Right renal cortex interstitium (tissue), 3 donors: ENCODE measurements around the gene LFNG. TPM values are rescaled to one million over a fixed set of nuclear protein-coding genes. Genes with fewer than 3 reads are reported as not detected.

ENCODE experiments used
- DNase-seq, 3 donors: peaks; one replicate each; pipeline ENCODE4 v3.0.0-alpha.2; 2013; ENCODE audit warnings: low read depth in 3 of 3, low spot score in 2 of 3
- polyA plus RNA-seq, 3 donors: library from polyadenylated mRNA; unstranded; fragments of 120-200 nt; gene quantifications; one replicate each; pipeline ENCODE4 v1.2.1, GENCODE V29; 2013; ENCODE audit not compliant: insufficient read length in 3 of 3

The LFNG gene
- polyA plus RNA-seq, 3 donors, result 25.3 to 31.0 (median 30.7) TPM

DNA sequence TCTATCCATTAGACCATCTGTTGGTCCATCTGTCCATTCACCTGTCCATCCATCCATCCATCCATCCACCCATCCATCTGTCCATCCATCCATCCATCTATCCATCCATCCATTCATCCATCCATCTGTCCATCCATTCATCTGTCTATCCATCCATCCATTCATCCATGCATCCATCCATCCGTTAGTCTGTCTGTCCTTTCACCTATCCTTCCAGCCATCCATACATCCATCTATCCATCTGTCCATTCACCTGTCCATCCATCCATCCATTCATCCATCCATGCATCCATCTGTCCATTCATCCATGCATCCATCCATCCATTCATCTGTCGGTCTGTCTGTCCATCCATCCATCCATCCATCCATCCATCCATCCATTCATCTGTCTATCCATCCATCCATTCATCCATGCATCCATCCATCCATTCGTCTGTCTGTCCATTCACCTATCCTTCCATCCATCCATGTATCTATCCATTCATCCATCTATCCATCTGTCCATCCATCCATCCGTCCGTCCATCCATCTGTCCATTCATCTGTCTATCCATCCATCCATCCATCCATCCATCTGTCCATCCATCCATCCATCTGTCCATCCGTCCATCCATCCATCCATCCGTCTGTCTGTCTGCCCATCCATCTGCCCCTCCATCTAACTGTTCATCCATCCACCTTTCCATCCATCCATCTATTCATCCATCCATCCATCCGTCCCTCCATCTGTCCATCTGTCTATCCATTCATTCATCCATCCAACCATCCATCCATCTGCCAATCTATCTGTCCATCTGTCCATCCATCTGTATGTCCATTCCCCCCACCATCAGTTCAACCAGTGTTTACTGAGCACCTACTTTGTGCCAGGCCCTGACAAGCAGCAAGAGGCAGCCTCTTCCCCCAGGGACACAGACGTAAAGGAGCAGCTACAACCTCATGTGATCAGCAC lies 4.8 kb upstream of the LFNG start:
- DNase-seq, result no peak

DNA sequence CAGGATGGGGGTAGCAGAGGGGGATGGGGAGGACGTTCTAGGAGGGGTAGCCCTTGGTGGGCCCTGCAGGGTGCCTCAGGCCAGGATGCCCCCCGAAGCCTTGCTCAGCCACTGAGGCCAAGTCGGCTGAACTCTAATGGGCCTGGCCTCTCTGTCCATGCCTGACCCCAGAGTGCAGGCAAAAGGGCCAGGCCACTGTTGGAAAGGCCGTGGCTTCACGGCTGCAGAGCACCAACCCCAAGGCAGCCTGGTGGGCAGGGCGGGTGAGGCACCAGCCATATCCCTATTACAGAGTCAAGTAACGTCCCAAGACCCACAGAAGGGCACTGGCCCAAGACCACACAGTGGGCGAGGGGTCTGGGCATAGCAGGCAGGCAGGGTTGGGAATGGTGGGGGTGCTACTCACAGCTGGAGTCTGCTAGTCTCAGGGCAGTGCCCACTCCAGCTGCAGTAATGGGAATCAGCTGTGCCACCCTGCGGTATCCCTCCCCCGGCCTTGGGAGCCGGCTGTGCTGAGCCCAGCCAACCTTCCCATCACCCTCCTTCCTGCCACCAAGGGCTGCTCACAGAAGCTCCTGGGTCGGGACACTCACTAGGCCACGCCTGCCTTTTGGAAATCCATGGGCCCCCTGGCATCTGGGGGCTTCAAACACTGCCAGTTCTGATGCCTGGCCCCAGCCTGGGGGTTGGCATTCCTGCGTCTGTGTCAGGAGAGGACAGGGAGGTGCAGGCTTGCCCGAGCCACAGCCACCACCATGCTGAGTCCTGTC lies 4.0 kb upstream of the LFNG start:
- no peak for DNase-seq

DNA sequence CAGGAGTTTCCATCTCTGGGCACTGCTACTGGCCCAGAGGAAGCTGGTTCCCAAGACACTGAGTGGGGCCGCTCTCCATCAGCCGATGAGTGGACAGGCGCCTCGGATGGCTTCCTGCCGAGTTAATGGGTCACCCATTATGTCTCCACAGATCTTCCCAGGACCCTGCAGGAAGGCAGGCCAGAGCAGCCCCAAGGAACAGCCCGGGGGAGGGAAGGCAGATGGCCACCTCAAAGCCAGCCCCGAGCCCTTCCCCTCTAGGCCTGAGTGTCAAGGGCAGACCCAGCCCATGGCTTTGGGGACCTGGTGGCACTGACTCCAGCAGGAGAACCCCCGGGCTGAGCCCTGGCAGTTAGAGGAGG lies 3.4 kb upstream of the LFNG start:
- no peak for DNase-seq

DNA sequence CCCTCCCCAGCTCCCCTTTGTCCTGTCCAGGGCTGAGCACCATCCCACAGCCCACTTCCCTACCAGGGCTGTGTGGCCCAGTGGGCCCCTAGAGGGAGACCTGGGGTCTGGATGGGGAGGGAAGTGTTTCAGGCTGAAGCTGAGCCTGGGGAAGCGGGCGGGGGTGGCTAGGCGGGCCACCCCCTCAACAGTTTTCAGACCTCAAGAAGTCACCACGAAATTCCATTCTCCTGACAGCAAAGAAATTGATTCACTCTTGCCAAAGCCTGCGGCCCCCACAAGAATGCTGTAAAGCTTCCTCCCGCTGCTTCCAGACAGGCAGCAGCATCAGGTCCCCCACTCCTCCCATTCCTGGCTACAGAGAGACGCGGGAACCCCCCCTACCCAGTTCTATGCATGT lies 2.5 kb upstream of the LFNG start:
- no peak for DNase-seq

DNA sequence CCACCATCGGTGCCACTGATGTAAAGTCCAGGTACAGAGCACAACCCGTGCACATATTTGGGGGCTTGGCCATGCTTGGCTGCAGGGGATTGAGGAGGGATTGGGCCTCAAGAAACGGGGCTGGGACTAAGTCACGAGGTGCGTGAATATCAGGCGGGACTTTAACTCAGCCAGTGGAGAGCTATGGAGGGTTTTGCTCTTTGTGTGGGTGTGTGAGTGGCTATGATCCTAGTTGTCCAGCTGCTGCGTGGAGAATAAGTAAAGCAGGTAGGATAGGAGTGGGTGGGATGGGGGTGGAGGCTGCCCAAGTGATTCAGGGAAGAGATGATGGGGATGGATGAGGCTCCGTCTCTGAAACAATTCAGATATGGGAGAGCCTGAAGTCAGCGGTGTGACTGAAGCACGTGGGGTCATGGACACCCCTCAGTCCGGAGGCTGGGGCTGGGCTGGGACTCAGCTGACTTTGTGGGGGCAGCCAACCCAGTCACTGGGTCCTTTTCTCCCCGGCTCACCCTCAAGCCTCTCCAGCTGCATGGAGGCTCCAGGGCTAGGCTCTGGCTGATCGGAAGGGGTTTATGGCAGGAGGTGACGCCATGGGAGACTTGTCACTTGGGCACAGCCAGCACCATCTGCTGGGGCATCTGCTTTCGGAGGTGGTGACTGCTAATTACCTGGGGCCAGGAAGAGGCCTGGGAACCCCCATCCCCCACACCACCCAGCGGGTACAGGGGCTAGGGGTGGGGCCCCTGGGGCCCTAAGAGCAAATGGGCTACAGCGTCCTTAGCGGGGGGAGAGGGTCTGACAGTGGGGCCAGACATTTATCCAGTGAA lies 1.7 kb upstream of the LFNG start:
- DNase-seq, result no peak

DNA sequence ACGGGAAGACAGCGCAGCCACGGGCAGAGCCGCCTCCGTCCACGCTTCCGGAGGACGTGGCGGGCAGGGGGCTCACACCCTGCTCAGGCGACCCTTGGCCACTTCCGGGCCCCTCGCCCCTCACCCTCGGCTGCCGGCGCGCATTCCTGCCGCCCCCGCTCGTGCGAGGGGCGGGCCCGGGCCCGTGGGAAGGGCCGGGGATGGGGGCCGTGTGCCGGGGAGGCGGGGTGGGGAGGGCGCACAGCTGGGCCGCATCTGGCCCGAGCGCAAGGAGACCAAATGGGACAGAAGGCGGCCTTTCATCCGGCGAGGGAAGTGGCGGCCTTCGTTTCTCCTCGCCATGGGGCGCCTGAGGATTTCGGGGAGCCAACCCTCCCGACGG lies 846 bp upstream of the LFNG start:
- no peak for DNase-seq

DNA sequence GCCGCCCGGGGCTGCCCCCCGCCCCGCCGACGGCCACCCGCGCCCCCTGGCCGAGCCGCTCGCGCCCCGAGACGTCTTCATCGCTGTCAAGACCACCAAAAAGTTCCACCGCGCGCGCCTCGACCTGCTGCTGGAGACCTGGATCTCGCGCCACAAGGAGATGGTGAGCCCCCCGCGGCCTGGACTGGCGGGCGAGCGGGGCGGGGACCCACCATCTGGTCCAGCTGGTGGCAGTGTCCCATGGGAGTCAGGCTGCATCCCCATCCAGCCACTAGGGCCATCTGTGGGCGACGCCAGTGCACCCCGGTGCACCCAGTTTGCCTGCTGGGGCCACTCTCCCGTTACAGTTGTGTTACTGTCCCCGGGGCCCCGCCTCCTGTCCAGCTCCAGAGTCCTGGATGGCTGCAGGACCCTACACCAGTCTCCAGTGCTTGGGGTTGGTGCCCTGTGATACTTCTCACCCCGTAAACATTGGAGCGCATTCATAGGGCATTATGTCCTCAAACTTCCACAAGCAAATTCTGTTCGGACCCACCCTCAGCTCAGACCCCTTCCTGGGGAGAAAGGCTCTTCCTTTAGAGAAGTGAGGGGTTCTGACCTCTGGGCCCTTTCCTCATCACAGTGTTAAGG lies 672 bp downstream of the LFNG start:
- DNase-seq, result no peak

DNA sequence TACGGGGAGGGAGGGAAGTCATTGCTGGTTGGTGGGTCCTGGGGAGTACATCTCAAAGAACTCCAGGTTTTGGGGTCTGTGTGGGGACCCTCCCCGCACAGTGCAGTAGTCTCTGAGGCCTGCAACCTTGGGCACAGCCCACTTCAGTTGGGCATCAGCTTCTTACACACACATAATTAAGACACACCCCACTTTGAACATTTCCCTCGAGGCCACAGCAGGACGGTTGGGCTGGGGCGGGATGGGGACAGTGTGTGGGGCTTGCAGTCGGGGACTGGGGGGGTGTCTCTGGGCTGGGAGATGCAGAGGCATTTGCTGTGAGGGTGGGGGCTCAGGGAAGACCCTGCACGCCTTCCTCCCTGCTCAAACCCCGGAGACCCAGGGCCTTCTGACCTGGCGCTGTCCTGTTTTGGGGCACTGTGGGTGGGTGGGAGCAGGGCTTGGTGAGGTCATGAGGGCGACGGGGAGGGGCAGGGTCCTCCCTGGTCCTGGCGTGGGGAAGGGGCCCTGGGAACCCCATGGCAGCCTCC lies 1.3 kb downstream of the LFNG start:
- DNase-seq, result no peak

DNA sequence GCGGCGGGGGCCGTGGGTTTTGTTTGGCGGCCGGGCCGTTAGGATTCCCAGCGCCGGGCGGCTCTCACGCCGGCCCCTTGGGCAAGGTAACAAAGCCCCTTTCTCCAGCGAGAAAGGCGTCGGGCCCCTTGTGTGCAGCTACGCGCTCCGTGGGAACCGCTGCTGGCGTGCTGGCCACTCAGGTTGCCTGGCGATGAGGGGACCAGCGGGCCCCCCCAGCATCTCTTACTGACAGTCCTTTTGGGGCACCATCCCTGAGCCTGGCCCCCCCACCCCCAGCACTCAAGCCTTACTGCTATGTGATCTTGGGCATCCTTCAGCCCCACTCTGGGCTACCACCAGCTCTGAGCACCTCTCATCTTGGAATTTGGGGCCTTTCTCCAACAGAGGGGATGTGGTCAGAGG lies 1.8 kb downstream of the LFNG start:
- no peak for DNase-seq

DNA sequence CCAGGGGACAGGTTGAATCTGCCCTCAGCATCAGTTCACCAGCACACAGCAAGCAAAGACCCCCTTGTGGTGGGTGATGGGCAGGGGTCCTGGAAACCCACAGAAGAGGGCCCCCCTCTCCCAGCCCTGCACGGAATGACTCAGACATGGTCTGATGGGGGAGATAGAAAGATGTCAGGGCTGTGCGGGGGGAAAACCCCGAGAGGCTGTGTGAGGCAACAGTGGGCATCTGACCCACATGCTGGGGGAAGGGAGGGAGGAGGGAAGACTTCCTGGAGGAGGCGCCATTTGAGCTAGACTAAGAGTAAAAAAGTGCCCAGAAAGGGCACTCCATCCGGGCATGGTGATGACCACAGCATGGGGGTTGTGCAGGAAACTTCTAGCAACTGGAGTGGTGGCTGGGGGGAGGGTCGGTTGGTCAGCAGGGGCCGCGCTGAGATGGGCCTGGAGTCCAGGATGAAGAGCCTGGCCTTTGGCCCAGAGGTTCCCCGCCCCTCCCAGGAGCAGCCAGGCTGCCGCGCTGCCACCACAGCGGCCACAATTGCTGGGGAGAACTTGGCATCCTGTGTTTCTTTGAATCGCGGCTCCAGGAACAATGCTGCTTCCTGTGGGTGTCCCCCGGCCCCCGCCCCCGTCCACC lies 2.5 kb downstream of the LFNG start:
- DNase-seq, result no peak

DNA sequence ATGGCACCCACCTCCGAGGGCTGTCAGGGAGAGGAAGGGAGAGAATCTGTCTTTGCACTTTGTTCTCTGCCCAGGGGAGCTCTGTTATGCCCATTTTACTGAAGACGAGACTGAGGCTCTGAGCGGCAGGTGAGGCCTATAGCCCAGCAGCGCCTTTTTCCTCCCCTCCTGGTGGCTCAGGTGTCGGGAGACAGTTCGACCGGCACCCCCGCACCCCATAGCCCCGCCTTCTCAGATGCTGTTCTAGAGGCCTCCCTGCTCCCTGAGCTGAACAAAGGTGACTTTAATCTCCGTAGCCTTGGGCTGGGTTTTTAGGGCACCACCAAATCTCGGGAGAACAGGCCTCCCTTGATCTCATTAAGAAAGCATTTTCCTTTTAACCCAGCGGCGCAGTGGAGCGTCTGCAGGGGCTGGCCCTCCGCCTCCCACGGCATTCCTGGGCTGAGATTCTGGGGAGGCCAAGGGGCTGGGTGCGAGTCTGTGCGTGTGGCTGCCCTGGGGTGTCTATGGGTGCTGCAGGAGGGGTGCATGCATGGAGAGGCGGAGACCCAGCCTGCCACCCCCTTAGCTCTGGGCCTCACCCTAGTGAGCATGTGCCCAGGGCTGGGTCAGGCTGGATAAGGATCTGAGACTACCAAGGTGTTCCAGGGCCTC lies 3.3 kb downstream of the LFNG start:
- DNase-seq, result no peak

DNA sequence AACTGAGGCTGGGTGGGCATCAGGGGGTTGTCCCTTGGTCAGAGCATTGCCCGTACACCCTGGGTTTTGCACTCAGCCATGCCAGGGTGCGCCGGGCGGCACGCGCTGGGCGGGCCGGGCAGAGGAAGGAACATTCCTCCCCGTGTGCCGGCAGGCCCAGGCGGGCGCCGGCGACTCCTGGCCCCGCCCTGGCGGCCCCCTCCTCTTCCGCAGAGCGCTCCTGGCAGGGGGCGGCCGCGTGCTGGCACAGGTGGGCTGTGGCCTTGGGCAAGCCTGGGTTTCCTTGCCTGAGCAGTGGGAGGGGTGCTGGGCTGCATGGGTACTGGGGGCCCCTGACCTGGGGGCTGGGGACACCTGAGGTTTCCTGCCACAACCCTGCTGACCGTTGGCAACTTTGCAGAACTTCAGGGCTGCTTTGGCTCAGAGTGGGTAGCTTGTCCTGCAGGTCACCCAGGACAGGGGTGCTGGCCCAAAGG lies 3.9 kb downstream of the LFNG start:
- no peak for DNase-seq

DNA sequence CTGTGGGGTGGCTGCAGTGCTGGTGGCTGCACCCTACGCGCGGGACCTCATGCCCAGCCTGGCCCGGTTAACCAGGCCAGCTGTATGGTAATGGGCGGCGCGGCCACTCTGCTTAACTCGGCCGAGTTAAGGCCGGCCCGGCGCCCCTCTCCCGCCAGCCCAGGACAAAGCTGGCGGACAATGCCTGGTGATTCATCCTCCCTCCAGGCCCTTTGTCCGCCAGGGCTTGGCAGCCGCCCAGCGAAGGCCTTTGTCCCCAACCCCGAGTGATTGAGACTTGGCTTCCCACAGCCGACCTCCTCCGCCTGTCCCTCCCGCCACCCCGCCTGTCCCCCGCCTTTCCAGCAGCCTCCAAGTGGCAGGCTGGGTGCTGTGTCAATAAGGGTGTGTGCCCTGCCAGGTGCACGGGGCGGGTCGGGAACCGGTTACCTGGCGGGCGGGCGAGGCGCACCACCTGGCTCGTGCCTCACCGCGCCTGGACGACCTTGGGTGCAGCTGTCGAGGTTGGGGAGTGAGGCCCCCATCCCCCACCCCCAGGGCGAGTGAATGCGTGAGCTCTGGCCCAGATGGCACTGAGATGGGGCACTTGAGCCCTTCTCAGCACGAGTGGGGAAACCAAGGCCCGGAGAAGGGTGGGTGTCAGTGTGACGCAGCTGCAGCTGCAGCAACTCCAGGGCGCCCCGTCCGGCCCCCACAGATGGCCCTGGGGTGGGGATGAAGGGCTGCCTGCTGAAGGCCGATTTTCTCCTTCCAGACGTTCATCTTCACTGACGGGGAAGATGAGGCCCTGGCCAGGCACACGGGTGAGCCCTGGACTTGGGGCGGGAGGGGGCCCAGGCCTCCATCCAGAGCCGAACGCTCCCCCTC lies 4.6 kb downstream of the LFNG start:
- no peak for DNase-seq

DNA sequence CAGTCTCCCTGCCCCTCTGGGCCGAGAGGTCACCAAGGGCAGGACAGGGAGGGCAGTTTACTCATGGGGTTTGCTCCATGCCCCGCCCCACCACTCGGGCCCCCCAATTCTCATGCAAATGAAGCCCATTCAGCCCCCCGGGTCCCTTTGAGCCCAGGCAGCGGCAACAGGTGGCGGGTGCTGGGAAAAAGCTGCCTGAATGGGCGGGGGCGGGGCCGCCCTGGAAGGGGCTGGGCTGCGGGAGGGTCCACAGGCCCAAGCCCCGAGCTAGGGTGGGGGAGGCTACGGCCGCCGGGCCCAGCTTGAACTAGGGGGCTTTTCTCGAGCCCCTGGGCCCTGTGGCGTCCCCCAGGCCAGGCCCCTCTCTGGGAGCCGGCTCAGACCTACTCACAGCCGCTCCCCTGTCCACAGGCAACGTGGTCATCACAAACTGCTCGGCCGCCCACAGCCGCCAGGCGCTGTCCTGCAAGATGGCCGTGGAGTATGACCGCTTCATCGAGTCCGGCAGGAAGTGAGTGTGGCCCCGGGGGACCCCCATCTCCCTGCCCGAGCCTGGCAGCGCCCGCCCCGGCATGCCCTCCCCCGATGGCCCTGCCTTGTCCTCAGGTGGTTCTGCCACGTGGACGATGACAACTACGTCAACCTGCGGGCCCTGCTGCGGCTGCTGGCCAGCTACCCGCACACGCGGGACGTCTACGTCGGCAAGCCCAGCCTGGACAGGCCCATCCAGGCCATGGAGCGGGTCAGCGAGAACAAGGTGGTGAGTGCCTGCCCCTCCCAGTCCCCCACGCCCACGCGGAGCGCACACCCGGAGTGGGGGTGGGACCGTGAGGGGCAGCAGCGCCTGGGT lies 5.5 kb downstream of the LFNG start:
- no peak for DNase-seq

DNA sequence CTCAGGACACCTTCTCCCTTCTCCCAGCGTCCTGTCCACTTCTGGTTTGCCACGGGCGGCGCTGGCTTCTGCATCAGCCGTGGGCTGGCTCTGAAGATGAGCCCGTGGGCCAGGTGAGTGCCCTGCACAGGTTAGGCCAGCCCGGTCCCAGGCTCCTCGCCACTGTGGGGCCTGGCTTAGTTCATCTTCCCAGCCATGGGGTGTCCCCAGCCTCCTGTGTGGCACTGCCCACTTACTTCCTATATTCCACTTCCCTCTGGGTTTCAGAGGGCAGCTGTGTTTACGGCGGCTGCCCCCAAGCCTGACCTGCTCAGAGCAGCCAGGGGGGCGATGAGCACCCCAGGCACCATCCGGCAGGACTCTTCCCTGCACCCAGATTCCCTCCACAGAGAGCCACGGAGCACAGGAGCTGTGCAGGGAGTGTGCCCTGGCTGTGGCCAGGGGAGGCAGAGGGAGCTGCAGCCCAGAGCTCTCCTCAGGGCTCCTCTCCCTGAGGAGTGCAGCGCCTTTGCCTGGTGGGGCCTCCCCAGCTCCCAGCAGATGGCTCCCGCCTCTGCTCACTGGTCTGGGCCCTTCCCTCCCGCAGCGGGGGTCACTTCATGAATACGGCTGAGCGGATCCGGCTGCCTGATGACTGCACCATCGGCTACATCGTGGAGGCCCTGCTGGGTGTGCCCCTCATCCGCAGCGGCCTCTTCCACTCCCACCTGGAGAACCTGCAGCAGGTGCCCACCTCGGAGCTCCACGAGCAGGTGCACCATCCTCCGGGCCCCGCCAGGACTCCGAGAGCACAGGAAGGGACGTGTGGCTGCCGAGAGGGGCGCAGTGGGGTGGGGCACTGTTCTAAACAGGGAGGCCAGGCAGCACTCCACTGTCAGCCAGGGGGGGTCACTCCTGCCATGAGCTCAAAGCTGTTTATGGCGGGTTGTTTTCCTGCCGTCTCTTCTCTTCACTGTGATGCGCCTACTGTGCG lies 6.4 kb downstream of the LFNG start:
- no peak for DNase-seq
